H1 (cell line): ENCODE measurements around the gene NOC2L. TPM values are rescaled to one million over a fixed set of nuclear protein-coding genes. Genes with fewer than 3 reads are reported as not detected.
A peak's percentile ranks its signal among the peaks of the same experiment; 100 is the strongest.

Experiments
- CTCF ChIA-PET: fragments of 300-600 bp; sonication (Branson Sonifier 250); formaldehyde crosslinking; loops from one replicate; lab custom pipeline; 2021; ENCODE audit not compliant: partially characterized antibody; lab: Charles Lee
- POLR2A ChIA-PET: fragments of 300-600 bp; sonication (Branson Sonifier 250); formaldehyde crosslinking; loops from one replicate; lab custom pipeline; 2021; ENCODE audit warnings: inconsistent platforms; ENCODE audit not compliant: partially characterized antibody; lab: Charles Lee
- DNase-seq, 2 experiments: peaks; one replicate each; pipeline versions ENCODE4 v3.0.0 to v3.0.0-alpha.2; 2010 to 2022; ENCODE audit warnings: low spot score in 2 of 2, low read depth in 1 of 2, mixed read lengths in 1 of 2
- FAIRE-seq: peaks from 2 replicates; lab custom pipeline; 2011; peaks lifted over from hg19 to GRCh38; lab: Jason Lieb, UNC
- H2AFZ ChIP-seq: 2 replicates; pipeline ENCODE4 v1.8.1; 2012; ENCODE audit warnings: low read length, inconsistent platforms
- H2AK5ac ChIP-seq: 2 replicates; pipeline ENCODE4 v1.6.1; 2013; ENCODE audit warnings: low read depth, low read length
- H2BK120ac ChIP-seq: replicated peaks from 2 replicates; pipeline ENCODE3; 2013; ENCODE audit warnings: low read depth, low read length, inconsistent platforms
- H2BK12ac ChIP-seq: 2 replicates; pipeline ENCODE4 v1.6.1; 2013; ENCODE audit warnings: low read depth, low read length
- H2BK15ac ChIP-seq: 2 replicates; pipeline ENCODE4 v1.6.1; 2013; ENCODE audit warnings: low read length
- H2BK20ac ChIP-seq: 2 replicates; pipeline ENCODE4 v1.6.1; 2013; ENCODE audit warnings: low read length
- H2BK5ac ChIP-seq: 2 replicates; pipeline ENCODE4 v1.6.1; 2013; ENCODE audit warnings: low read depth, low read length
- H3K14ac ChIP-seq: 2 replicates; pipeline ENCODE4 v1.6.1; 2013; ENCODE audit warnings: inconsistent platforms; ENCODE audit not compliant: insufficient read length
- H3K18ac ChIP-seq: 2 replicates; pipeline ENCODE4 v1.6.1; 2013; ENCODE audit warnings: low read length; ENCODE audit errors: extremely low read depth
- H3K23ac ChIP-seq: 2 replicates; pipeline ENCODE4 v1.6.1; 2013; ENCODE audit warnings: inconsistent platforms; ENCODE audit not compliant: insufficient read length
- H3K23me2 ChIP-seq: 2 replicates; pipeline ENCODE4 v1.6.1; 2013; ENCODE audit warnings: low read depth, low read length
- H3K27ac ChIP-seq: 2 replicates; pipeline ENCODE4 v1.6.1; 2011; ENCODE audit warnings: low read depth, low read length, inconsistent platforms
- H3K27me3 ChIP-seq, 4 experiments: replicated peaks in 1 of 4; 1 replicate in 1 of 4; 2 replicates in 3 of 4; pipeline versions ENCODE4 v1.6.1 to v1.8.1; 2011 to 2013; ENCODE audit warnings: low read length in 3 of 4, mild to moderate bottlenecking in 3 of 4, inconsistent platforms in 2 of 4, mixed read lengths in 2 of 4, moderate library complexity in 1 of 4; ENCODE audit not compliant: control insufficient read depth in 3 of 4, insufficient read depth in 3 of 4; ENCODE audit errors: extremely low read depth in 1 of 4
- H3K36me3 ChIP-seq, 4 experiments: 2 replicates each; pipeline versions ENCODE4 v1.6.1 to v1.8.1; 2011 to 2013; ENCODE audit warnings: mild to moderate bottlenecking in 4 of 4, low read length in 3 of 4, moderate library complexity in 2 of 4, control low read depth in 1 of 4, inconsistent platforms in 1 of 4; ENCODE audit not compliant: insufficient read depth in 4 of 4, control insufficient read depth in 2 of 4
- H3K4ac ChIP-seq: replicated peaks from 2 replicates; pipeline ENCODE3; 2013; ENCODE audit warnings: low read length, low read depth, mixed read lengths, inconsistent platforms; ENCODE audit not compliant: insufficient read length
- H3K4me1 ChIP-seq, 4 experiments: replicated peaks in 1 of 4; 1 replicate in 1 of 4; 2 replicates in 3 of 4; pipeline versions ENCODE4 v1.6.1 to v1.8.1; 2011 to 2013; ENCODE audit warnings: low read length in 3 of 4, inconsistent platforms in 2 of 4, mixed read lengths in 1 of 4; ENCODE audit not compliant: insufficient read depth in 4 of 4, control insufficient read depth in 3 of 4
- H3K4me2 ChIP-seq, 2 experiments: 2 replicates each; pipeline versions ENCODE4 v1.6.1 to v1.8.1; 2011 to 2013; ENCODE audit warnings: low read depth in 2 of 2, low read length in 2 of 2, control low read depth in 1 of 2, inconsistent platforms in 1 of 2, mild to moderate bottlenecking in 1 of 2; ENCODE audit not compliant: insufficient read depth in 1 of 2
- H3K4me3 ChIP-seq, 4 experiments: fragments of 200-600, 300-600 bp in 1 of 4; sonication (generic), shearing (Covaris generic), sonication (Bioruptor Twin) in 1 of 4; 2 replicates each; pipeline versions ENCODE4 v1.5.1 to v1.8.1; 2011 to 2016; ENCODE audit warnings: low read length in 4 of 4, low read depth in 3 of 4, control low read depth in 2 of 4, inconsistent platforms in 2 of 4, mild to moderate bottlenecking in 2 of 4, mixed read lengths in 1 of 4, moderate library complexity in 1 of 4; ENCODE audit not compliant: insufficient read depth in 2 of 4; ENCODE audit errors: extremely low read depth in 1 of 4
- H3K56ac ChIP-seq: replicated peaks from 2 replicates; pipeline ENCODE3; 2013; ENCODE audit warnings: low read depth, mild to moderate bottlenecking, mixed read lengths, low read length, inconsistent platforms; ENCODE audit not compliant: insufficient read length
- H3K79me1 ChIP-seq: 2 replicates; pipeline ENCODE4 v1.6.1; 2013; ENCODE audit warnings: low read depth, low read length, control low read depth
- H3K79me2 ChIP-seq, 2 experiments: 2 replicates each; pipeline versions ENCODE4 v1.6.1 to v1.8.1; 2012 to 2013; ENCODE audit warnings: low read length in 2 of 2, mild to moderate bottlenecking in 2 of 2, inconsistent platforms in 1 of 2; ENCODE audit not compliant: insufficient read depth in 2 of 2, control insufficient read depth in 1 of 2
- H3K9ac ChIP-seq, 4 experiments: replicated peaks in 1 of 4; 1 replicate in 1 of 4; 2 replicates in 3 of 4; pipeline versions ENCODE4 v1.6.1 to v1.8.1; 2011 to 2013; ENCODE audit warnings: low read depth in 3 of 4, low read length in 3 of 4, control low read depth in 2 of 4, mild to moderate bottlenecking in 2 of 4, moderate library complexity in 2 of 4, inconsistent platforms in 1 of 4; ENCODE audit errors: extremely low read depth in 1 of 4
- H3K9me3 ChIP-seq, 2 experiments: 2 replicates each; pipeline versions ENCODE4 v1.6.1 to v1.8.1; 2012 to 2013; ENCODE audit warnings: mild to moderate bottlenecking in 2 of 2, moderate library complexity in 2 of 2, control low read depth in 1 of 2, inconsistent platforms in 1 of 2, low read depth in 1 of 2, low read length in 1 of 2, mixed read lengths in 1 of 2; ENCODE audit not compliant: insufficient read depth in 2 of 2
- H4K20me1 ChIP-seq, 2 experiments: replicated peaks in 1 of 2; 2 replicates each; pipeline versions ENCODE3 to v1.8.1; 2011 to 2013; ENCODE audit warnings: inconsistent platforms in 2 of 2, low read length in 2 of 2, mild to moderate bottlenecking in 1 of 2; ENCODE audit not compliant: insufficient read depth in 2 of 2, control insufficient read depth in 1 of 2
- H4K5ac ChIP-seq: 2 replicates; pipeline ENCODE4 v1.6.1; 2013; ENCODE audit warnings: low read length, low read depth, mixed read lengths, inconsistent platforms; ENCODE audit not compliant: insufficient read length
- H4K8ac ChIP-seq: 2 replicates; pipeline ENCODE4 v1.8.0; 2013; ENCODE audit warnings: mild to moderate bottlenecking, moderate library complexity, low read length, inconsistent platforms; ENCODE audit not compliant: insufficient read depth; ENCODE audit errors: extremely low read depth
- H4K91ac ChIP-seq: replicated peaks from 2 replicates; pipeline ENCODE3; 2013; ENCODE audit warnings: low read length, mixed read lengths, inconsistent platforms; ENCODE audit not compliant: insufficient read length
- BRCA1 ChIP-seq: IDR thresholded peaks from 2 replicates; pipeline ENCODE4 v1.6.1; 2012; ENCODE audit warnings: low read depth, low read length, improper control_type of control experiment
- CHD1 ChIP-seq: IDR thresholded peaks from 2 replicates; pipeline ENCODE4 v1.6.1; 2012; ENCODE audit warnings: low read depth, low read length, improper control_type of control experiment
- CTBP2 ChIP-seq: IDR thresholded peaks from 2 replicates; pipeline ENCODE4 v1.7.0; 2011; ENCODE audit warnings: borderline replicate concordance, mild to moderate bottlenecking, moderate library complexity, mixed read lengths, low read length; ENCODE audit not compliant: insufficient read depth, insufficient read length
- EZH2 ChIP-seq: fragments of 200-600 bp; sonication (generic); IDR thresholded peaks from 2 replicates; pipeline ENCODE4 v1.7.1; 2012; ENCODE audit warnings: low read depth, mild to moderate bottlenecking, moderate library complexity, low read length, inconsistent platforms; ENCODE audit not compliant: severe bottlenecking
- KDM5A ChIP-seq: fragments of 200-600 bp; IDR thresholded peaks from 2 replicates; pipeline ENCODE4 v1.7.1; 2012; ENCODE audit warnings: mild to moderate bottlenecking, low read length, inconsistent platforms, mixed read lengths
- NRF1 ChIP-seq: IDR thresholded peaks from 2 replicates; pipeline ENCODE4 v1.6.1; 2011; ENCODE audit warnings: mild to moderate bottlenecking, low read depth, low read length, improper control_type of control experiment
- PHF8 ChIP-seq: fragments of 200-600 bp; sonication (generic); conservative IDR thresholded peaks from 2 replicates; pipeline ENCODE4 v1.7.1; 2012; ENCODE audit warnings: low read depth, mild to moderate bottlenecking, inconsistent platforms, low read length, moderate library complexity
- RNF2 ChIP-seq: fragments of 200-900, 300-1000 bp; sonication (generic); IDR thresholded peaks from 2 replicates; pipeline ENCODE4 v1.7.1; 2016; ENCODE audit warnings: borderline replicate concordance, low read depth, mild to moderate bottlenecking, antibody characterized with exemption, low read length; ENCODE audit not compliant: poor library complexity, severe bottlenecking; ENCODE audit errors: missing control alignments
- TAF1 ChIP-seq: IDR thresholded peaks from 2 replicates; pipeline ENCODE4 v1.6.1; 2011; ENCODE audit warnings: mild to moderate bottlenecking, low read depth, low read length
- WGBS, 2 experiments: shearing (Covaris generic) in 1 of 2; methylation state at CpG; one replicate each; pipeline versions ENCODE4 v1.1.6 to v1.1.7; 2013 to 2015; ENCODE audit warnings: low lambda C conversion rate in 2 of 2, mixed read lengths in 2 of 2, inconsistent platforms in 1 of 2, low coverage in 1 of 2, missing lambda C conversion rate in 1 of 2; ENCODE audit not compliant: insufficient replicate concordance in 2 of 2, insufficient coverage in 1 of 2, insufficient read length in 1 of 2; ENCODE audit errors: extremely low coverage in 1 of 2, missing lambda C conversion rate in 1 of 2; 5-methylcytosine and 5-hydroxymethylcytosine counted together
- polyA plus RNA-seq, 7 experiments: library from polyadenylated mRNA; depleted of rRNA in 3 of 7; stranded (reverse) in 5 of 7; unstranded in 2 of 7; fragments of >200 nt in 5 of 7; fragments of 200-250 nt in 2 of 7; gene quantifications; 1 replicate in 5 of 7; 2 replicates in 1 of 7; 4 replicates in 1 of 7; pipeline versions ENCODE4 v1.2.1 to v1.2.3, GENCODE V29; 2011 to 2013; ENCODE audit warnings: missing spikeins in 2 of 7, mixed read lengths in 2 of 7
- total RNA-seq: library from RNA; stranded (reverse); fragmentation: NEBNext Ultra II Directional; extraction: Animal tissue kit (Norgen Biotek cat#: 25700); gene quantifications from 2 replicates; pipeline ENCODE4 v1.2.1, GENCODE V29; 2021

NOC2L gene
- total and polyA plus RNA-seq, 2 of the 8 experiments (the other 6 are each of a cell fraction or from before 2014, with no cell fraction given) = 74.7 to 130 TPM

- H3K79me1 ChIP-seq = no peaks in the 10 kb centered on the region
- H3K23me2 ChIP-seq = peaks cover 2% of the 10 kb centered on the region; the same call in 1 of the 2 replicates
- H3K14ac ChIP-seq = no peak overlapping the region
- H3K4ac ChIP-seq = no peak overlapping the region
- peaks cover 0 to 18% (median 5%) of the 10 kb centered on the region in 4 experiments; a peak in 4 of 7 replicates for H3K27me3 ChIP-seq
- DNase-seq (no peak), FAIRE-seq (no peak)
- TF ChIP-seq TAF1 = no peak
- TF ChIP-seq CHD1 = no peak
- no peak for TF ChIP-seq PHF8
- no peak for TF ChIP-seq CTBP2
- no peak for TF ChIP-seq EZH2
- TF ChIP-seq KDM5A = no peak
- no peak for TF ChIP-seq BRCA1
- no peak for TF ChIP-seq RNF2
- no peak for TF ChIP-seq NRF1
- H3K4me2 ChIP-seq = no peak overlapping the region
- H2BK120ac ChIP-seq = no peak overlapping the region
- H2AFZ ChIP-seq = no peak overlapping the region
- no peak overlapping the region for H3K56ac ChIP-seq
- H3K4me1 ChIP-seq = peaks cover 0 to 10% (median under 1%) of the 10 kb centered on the region in 4 experiments; a peak in 4 of 7 replicates
- H4K20me1 ChIP-seq = peaks cover 0 to 12% of the 10 kb centered on the region in 2 experiments
- H3K23ac ChIP-seq = no peak overlapping the region
- no peak overlapping the region for H2BK15ac ChIP-seq
- H2BK12ac ChIP-seq = no peak overlapping the region
- no peak overlapping the region for H2BK20ac ChIP-seq
- no peak overlapping the region for H4K5ac ChIP-seq
- H3K18ac ChIP-seq = no peak overlapping the region
- H3K9me3 ChIP-seq = no peaks in the 10 kb centered on the region
- H3K4me3 ChIP-seq = no peak overlapping the region
- H4K8ac ChIP-seq = peak overlapping the region; percentile 51
- no peak overlapping the region for H2BK5ac ChIP-seq
- H3K79me2 ChIP-seq = no peaks in the 10 kb centered on the region
- no peak overlapping the region for H3K9ac ChIP-seq
- H3K36me3 ChIP-seq = no peaks in the 10 kb centered on the region
- ChIA-PET POLR2A (interaction anchor here (0.7 to 1.5 kb wide), 3 partner anchors 23 to 81 kb away, joined by 3 to 4 read pairs (median 4); no protein-coding TSS in a partner anchor), CTCF (interaction anchor here (0.9 to 6.9 kb wide), 3 partner anchors 13 to 85 kb away, joined by 5 to 86 read pairs (median 80); no protein-coding TSS in a partner anchor)
- no peak overlapping the region for H4K91ac ChIP-seq
- WGBS, 2 experiments = 86% methylated on average over 34 of the region's 60 CpGs; no CpG with 5 or more reads in 1 of the 2 experiments
- H2AK5ac ChIP-seq = no peak overlapping the region; the same call in 1 of the 2 replicates
- H3K27ac ChIP-seq = no peak overlapping the region
These were observed 20.0 kb upstream of the NOC2L start for GRCh38 chr1:978835-979743.
